Measurements from ENCODE around the gene CDH19. TPM values are rescaled to one million over a fixed set of nuclear protein-coding genes. Genes with fewer than 3 reads are reported as not detected.

CDH19 gene
- 0.32 to 1.2 TPM (median 0.73 TPM) in 5 replicates for total RNA-seq (2022; extraction: Qiagen RNA extraction)

GRCh38 chr18:66603941-66604627, at the start of gene CDH19:
TSS of gene CDH19 (minus strand) at chr18:66604090. CDS start at chr18:66572204, 31,886 bp downstream.

